Endodermal cell (in vitro differentiated cells): ENCODE data around the gene AGPAT3. TPM values are rescaled to one million over a fixed set of nuclear protein-coding genes. Genes with fewer than 3 reads are reported as not detected.

Experiments used
- DNase-seq: peaks from one replicate; pipeline ENCODE4 v3.0.0-alpha.2; 2017
- H3K27ac ChIP-seq: 2 replicates; pipeline ENCODE4 v1.5.1; 2013; ENCODE audit warnings: mild to moderate bottlenecking, low read depth, low read length, moderate library complexity
- H3K27me3 ChIP-seq: 2 replicates; pipeline ENCODE4 v1.6.1; 2013; ENCODE audit warnings: mild to moderate bottlenecking, low read length, moderate library complexity; ENCODE audit not compliant: insufficient read depth, control insufficient read depth, poor library complexity, severe bottlenecking
- H3K36me3 ChIP-seq: 2 replicates; pipeline ENCODE4 v1.7.0; 2013; ENCODE audit warnings: mild to moderate bottlenecking, low read length, moderate library complexity; ENCODE audit not compliant: control insufficient read depth, insufficient read depth
- H3K4me1 ChIP-seq: one replicate; pipeline ENCODE4 v1.7.0; 2013; ENCODE audit warnings: low read length; ENCODE audit not compliant: control insufficient read depth, insufficient read depth
- H3K4me3 ChIP-seq: 2 replicates; pipeline ENCODE4 v1.5.1; 2013; ENCODE audit warnings: mild to moderate bottlenecking, low read length, moderate library complexity
- H3K9ac ChIP-seq: 2 replicates; pipeline ENCODE4 v1.6.1; 2013; ENCODE audit warnings: mild to moderate bottlenecking, low read length, moderate library complexity; ENCODE audit not compliant: poor library complexity, severe bottlenecking; ENCODE audit errors: extremely low read depth
- H3K9me3 ChIP-seq: 2 replicates; pipeline ENCODE4 v1.6.1; 2013; ENCODE audit warnings: mild to moderate bottlenecking, low read length, moderate library complexity; ENCODE audit not compliant: control insufficient read depth
- H3K27ac Mint-ChIP-seq: 2 replicates; pipeline ENCODE4 v1.8.0; 2020; ENCODE audit warnings: mixed read lengths
- H3K27me3 Mint-ChIP-seq: 2 replicates; pipeline ENCODE4 v1.8.0; 2021; ENCODE audit warnings: mild to moderate bottlenecking, mixed read lengths; ENCODE audit not compliant: insufficient read depth
- H3K36me3 Mint-ChIP-seq: 2 replicates; pipeline ENCODE4 v1.8.0; 2020; ENCODE audit warnings: low read depth, mixed read lengths
- H3K4me1 Mint-ChIP-seq: 2 replicates; pipeline ENCODE4 v1.8.0; 2020; ENCODE audit warnings: mixed read lengths
- H3K4me3 Mint-ChIP-seq: 2 replicates; pipeline ENCODE4 v1.8.0; 2020; ENCODE audit warnings: mild to moderate bottlenecking, moderate library complexity, mixed read lengths
- H3K9me3 Mint-ChIP-seq: 2 replicates; pipeline ENCODE4 v1.8.0; 2020; ENCODE audit warnings: mild to moderate bottlenecking, mixed read lengths
- CTCF ChIP-seq: fragments of 200-600 bp; sonication (generic); conservative IDR thresholded peaks from 2 replicates; pipeline ENCODE4 v1.5.0; 2021; ENCODE audit warnings: antibody characterized with exemption, mild to moderate bottlenecking
- WGBS, 2 experiments: methylation state at CpG; one replicate each; pipeline versions ENCODE4 v1.1.5 to v1.1.7; 2013; ENCODE audit warnings: missing lambda C conversion rate in 2 of 2, mixed read lengths in 1 of 2; ENCODE audit not compliant: insufficient coverage in 1 of 2, insufficient read length in 1 of 2; 5-methylcytosine and 5-hydroxymethylcytosine counted together
- total RNA-seq, 2 donors: library from RNA; stranded (reverse); fragmentation: NEBNext Ultra II Directional in 1 of 2; extraction: Animal tissue kit (Norgen Biotek cat#: 25700) in 1 of 2; gene quantifications; 2 replicates in 1 of 2; 3 replicates in 1 of 2; pipeline ENCODE4 v1.2.1, GENCODE V29; 2021

The AGPAT3 gene
- total RNA-seq, 2 donors from 2014 or later, result 44.0 to 74.4 TPM

DNA sequence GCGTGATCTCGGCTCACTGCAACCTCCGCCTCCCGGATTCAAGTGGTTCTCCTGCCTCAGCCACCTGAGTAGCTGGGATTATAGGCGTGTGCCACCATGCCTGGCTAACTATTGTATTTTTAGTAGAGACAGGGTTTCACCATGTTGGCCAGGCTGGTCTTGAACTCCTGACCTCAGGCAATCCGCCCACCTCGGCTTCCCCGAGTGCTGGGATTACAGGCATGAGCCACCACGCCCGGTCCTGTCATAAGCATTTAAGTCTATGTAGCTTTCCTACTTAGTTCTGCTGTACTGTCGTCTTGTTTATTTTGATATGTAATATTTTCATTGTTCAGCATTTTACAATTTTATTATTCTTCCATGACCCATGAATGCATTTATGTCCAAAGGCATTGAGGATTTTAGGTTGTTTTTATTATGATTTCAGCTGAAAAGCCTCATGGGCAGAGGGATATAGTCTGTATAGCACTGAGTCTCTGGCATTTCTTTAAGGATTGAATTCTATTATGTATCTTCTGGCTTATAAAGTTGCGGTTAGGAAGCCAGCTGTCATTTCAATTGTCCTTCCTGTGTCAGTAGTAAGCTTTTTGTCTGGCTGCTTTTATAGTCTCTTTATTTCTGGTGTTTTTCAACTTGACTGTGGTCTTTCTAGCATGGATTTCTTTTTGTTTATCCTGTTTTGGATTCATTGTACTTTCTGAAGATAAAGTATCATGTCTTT, 9.2 kb downstream of the AGPAT3 start:
- H3K27ac Mint-ChIP-seq, result no peak overlapping the region

DNA sequence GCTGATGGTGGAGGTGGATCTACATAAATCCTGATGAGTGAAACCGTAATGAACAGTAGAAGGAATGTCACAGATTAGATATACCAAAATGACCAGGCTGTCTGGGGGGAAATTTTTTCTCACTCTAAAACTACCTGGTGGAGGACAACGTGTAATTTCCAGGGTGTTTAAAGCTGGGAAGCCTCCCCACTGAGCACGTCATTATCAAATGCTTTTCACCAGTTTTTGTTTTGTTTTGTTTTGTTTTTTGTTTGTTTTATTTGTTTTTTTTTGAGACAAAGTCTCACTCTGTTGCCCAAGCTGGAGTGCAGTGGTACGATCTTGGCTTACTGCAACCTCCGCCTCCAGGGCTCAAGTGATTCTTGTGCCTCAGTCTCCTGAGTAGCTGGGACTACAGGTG, 11.6 kb downstream of the AGPAT3 start:
- Mint-ChIP-seq H3K4me1 (peaks cover 7% of the 10 kb centered on the region), H3K27me3 (no peaks in the 10 kb centered on the region), H3K9me3 (peaks cover 8% of the 10 kb centered on the region), H3K27ac (no peak overlapping the region), H3K36me3 (peaks cover 53% of the 10 kb centered on the region), H3K4me3 (no peak overlapping the region)
- Histone ChIP-seq H3K27me3 (no peaks in the 10 kb centered on the region), H3K27ac (no peak overlapping the region), H3K9ac (no peak overlapping the region), H3K4me3 (no peak overlapping the region), H3K4me1 (no peaks in the 10 kb centered on the region), H3K9me3 (peaks cover 18% of the 10 kb centered on the region), H3K36me3 (peaks cover 39% of the 10 kb centered on the region)
- DNase-seq, result no peak
- no peak for TF ChIP-seq CTCF
- WGBS, 2 experiments, result 92 to 98% methylated on average over 4 to 5 of the region's 5 CpGs

More for the DNA sequence above, 9.2 kb downstream of the AGPAT3 start:
- peaks cover 75% of the 10 kb centered on the region for H3K36me3 Mint-ChIP-seq
- Histone ChIP-seq H3K36me3 (peaks cover 48% of the 10 kb centered on the region), H3K9me3 (peaks cover 23% of the 10 kb centered on the region), H3K27ac (no peak overlapping the region), H3K4me3 (peak overlapping the region; percentile 49), H3K9ac (no peak overlapping the region), H3K27me3 (no peaks in the 10 kb centered on the region), H3K4me1 (no peaks in the 10 kb centered on the region)
- WGBS, 2 experiments, result 85 to 89% methylated on average over 8 to 11 of the region's 12 CpGs
- H3K9me3 Mint-ChIP-seq, result peaks cover 8% of the 10 kb centered on the region
- H3K4me3 Mint-ChIP-seq, result no peak overlapping the region
- no peak for TF ChIP-seq CTCF
- peaks cover 9% of the 10 kb centered on the region for H3K4me1 Mint-ChIP-seq
- H3K27me3 Mint-ChIP-seq, result no peaks in the 10 kb centered on the region
- no peak for DNase-seq

GRCh38 chr21:43877936-43878575, 13.0 kb downstream of the AGPAT3 start:
- Mint-ChIP-seq H3K27me3 (no peaks in the 10 kb centered on the region), H3K4me1 (peaks cover 3% of the 10 kb centered on the region), H3K4me3 (no peak overlapping the region), H3K36me3 (peaks cover 42% of the 10 kb centered on the region), H3K9me3 (peaks cover 8% of the 10 kb centered on the region), H3K27ac (no peak overlapping the region)
- peaks cover 18% of the 10 kb centered on the region for H3K9me3 ChIP-seq
- no peak overlapping the region for H3K4me3 ChIP-seq
- H3K36me3 ChIP-seq, result peaks cover 33% of the 10 kb centered on the region
- H3K9ac ChIP-seq, result no peak overlapping the region
- H3K4me1 ChIP-seq, result no peaks in the 10 kb centered on the region
- no peak overlapping the region for H3K27ac ChIP-seq
- no peaks in the 10 kb centered on the region for H3K27me3 ChIP-seq
- no peak for DNase-seq
- no peak for TF ChIP-seq CTCF
- 96 to 97% methylated on average over 16 to 25 of the region's 25 CpGs for WGBS, 2 experiments
